Measurements from ENCODE around the gene STAG1. TPM values are rescaled to one million over a fixed set of nuclear protein-coding genes. Genes with fewer than 3 reads are reported as not detected.

Gene STAG1
- total RNA-seq, 3 donors from 2014 or later: 46.8 to 57.1 (median 50.4) TPM

DNA sequence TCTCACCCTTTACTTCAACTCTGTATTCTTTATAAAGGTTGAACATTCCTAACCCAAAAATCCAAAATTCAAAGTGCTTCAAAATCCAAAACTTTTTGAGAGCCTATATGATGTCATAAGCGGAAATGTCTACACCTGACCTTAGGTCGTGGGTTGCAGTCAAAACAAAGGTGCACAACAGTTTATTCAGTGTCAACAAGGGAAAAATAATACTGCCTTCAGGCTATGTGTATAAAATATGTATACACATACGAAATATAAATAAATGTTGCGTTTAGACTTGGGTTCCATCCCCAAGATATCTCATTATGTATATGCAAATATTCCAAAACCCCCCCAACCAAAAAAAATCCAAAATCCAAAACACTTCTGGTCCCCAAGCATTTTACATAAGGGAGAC lies 90.9 kb downstream of the STAG1 start:
- TF ChIP-seq, protein P1, sequence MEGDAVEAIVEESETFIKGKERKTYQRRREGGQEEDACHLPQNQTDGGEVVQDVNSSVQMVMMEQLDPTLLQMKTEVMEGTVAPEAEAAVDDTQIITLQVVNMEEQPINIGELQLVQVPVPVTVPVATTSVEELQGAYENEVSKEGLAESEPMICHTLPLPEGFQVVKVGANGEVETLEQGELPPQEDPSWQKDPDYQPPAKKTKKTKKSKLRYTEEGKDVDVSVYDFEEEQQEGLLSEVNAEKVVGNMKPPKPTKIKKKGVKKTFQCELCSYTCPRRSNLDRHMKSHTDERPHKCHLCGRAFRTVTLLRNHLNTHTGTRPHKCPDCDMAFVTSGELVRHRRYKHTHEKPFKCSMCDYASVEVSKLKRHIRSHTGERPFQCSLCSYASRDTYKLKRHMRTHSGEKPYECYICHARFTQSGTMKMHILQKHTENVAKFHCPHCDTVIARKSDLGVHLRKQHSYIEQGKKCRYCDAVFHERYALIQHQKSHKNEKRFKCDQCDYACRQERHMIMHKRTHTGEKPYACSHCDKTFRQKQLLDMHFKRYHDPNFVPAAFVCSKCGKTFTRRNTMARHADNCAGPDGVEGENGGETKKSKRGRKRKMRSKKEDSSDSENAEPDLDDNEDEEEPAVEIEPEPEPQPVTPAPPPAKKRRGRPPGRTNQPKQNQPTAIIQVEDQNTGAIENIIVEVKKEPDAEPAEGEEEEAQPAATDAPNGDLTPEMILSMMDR (IDR thresholded peaks at IDR 0.05): no peak
- intact Hi-C loops (cut with DNase I, micrococcal nuclease): no loop called here
- no peaks in the 10 kb centered on the region for H3K4me1 ChIP-seq (ENCODE audit: low read depth)
- H3K36me3 ChIP-seq (ENCODE audit: low read depth): no peaks in the 10 kb centered on the region
- no peaks in the 10 kb centered on the region for H3K9me3 ChIP-seq
- ATAC-seq: no peak
- no peak overlapping the region for H3K4me3 ChIP-seq
- no peak for DNase-seq

DNA sequence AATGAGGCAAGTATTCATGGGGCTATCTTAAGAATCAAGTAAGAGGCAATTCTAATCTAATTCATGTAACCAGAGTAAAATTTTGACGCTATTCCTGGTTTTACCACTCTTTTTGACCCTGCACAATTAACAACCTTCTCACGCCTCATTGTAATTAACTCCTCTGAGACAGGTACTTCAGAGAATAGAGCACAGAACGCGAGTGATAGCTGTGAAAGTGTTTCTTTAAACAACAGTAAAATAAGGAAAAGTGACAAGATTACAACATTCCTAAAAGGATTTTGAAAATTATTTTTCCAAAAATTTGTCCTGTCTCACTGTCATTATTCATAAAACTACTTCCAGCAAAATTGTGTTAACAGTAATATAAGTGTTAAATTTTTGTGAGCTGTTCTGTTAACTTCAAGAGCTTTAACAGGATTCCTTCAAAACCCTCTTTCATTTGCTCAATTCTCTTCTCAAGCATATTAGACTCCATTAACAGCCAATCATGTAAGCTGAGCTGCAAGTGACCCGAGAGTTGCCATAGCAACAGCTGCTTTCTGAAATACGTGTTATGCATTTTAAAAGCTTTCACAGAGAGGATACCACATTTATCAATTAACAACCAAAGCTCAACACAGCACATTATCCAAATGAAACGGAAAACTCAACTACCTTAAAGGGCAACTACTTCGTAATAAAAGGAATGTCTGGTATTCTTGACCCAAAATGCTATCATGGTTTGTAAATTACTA lies 93.1 kb downstream of the STAG1 start:
- intact Hi-C loops (cut with DNase I, micrococcal nuclease): no loop called here
- H3K4me1 ChIP-seq (ENCODE audit: low read depth): no peaks in the 10 kb centered on the region
- TF ChIP-seq, protein P1 (IDR thresholded peaks at IDR 0.05): no peak
- DNase-seq: no peak
- no peaks in the 10 kb centered on the region for H3K36me3 ChIP-seq (ENCODE audit: low read depth)
- peaks cover 15% of the 10 kb centered on the region for H3K9me3 ChIP-seq
- H3K4me3 ChIP-seq: no peak overlapping the region
- no peak for ATAC-seq

DNA sequence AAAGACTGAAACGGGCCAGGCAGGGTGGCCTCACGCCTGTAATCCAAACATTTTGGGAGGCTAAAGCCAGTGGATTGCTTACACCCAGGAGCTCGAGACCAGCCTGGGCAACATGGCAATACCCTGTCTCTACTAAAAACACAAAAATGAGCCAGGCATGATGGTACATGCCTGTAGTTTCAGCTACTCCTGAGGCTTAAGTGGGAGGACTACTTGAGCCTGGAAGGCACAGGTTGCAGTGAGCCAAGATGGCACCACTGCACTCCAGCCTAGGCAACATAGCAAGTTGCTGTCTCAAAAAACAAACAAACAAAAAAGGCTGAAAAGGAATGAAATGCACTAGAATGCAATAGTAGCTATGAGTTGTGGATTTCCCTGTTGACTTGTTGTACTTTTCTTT lies 94.7 kb downstream of the STAG1 start:
- Histone ChIP-seq H3K9me3 (peaks cover 27% of the 10 kb centered on the region), H3K4me1 (ENCODE audit: low read depth) (no peaks in the 10 kb centered on the region), H3K4me3 (no peak overlapping the region), H3K36me3 (ENCODE audit: low read depth) (no peaks in the 10 kb centered on the region)
- TF ChIP-seq, protein P1 (IDR thresholded peaks at IDR 0.05): no peak
- intact Hi-C loops (cut with DNase I, micrococcal nuclease): no loop called here
- ATAC-seq (no peak), DNase-seq (no peak)

DNA sequence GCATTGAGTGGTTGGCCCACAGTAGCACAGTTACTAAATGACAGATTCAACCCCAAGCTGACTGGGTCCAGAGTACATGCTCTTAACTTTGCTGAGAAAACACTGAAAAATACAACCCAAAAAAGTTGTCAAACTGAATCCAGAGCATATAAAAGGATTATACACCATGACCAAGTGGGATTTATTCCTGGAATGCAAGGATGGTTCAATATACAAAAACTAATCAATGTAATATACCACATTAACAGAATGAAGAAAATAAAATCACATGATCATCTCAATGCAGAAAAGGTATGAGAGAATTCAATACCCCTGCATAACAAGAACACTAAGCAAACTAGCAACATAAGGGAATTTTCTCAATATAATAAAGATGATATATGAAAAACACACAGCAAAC lies 98.5 kb downstream of the STAG1 start:
- DNase-seq: no peak
- no peaks in the 10 kb centered on the region for H3K36me3 ChIP-seq (ENCODE audit: low read depth)

DNA sequence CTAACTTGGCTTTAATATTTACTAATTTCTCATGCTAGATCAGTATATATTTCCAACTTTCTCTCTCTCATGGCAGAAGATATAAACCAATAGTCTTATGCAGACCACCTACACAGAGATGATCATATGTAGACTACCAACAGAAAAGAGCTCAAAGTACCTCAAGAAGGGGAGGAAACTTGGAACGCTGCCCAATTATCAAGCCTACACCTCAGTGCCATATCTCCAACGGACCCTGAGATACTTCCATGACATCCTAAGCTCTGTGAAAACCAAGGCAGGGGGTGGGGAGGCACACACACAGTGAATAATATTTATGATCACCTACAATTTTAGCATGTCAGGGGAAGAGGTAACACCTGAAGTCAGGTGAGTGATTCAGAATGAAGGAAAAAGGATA lies 100.6 kb downstream of the STAG1 start:
- TF ChIP-seq, protein P1 (IDR thresholded peaks at IDR 0.05): no peak
- H3K9me3 ChIP-seq: peaks cover 27% of the 10 kb centered on the region
- intact Hi-C loops (cut with DNase I, micrococcal nuclease): no loop called here
- DNase-seq (no peak), ATAC-seq (no peak)
- H3K36me3 ChIP-seq (ENCODE audit: low read depth): no peaks in the 10 kb centered on the region
- no peaks in the 10 kb centered on the region for H3K4me1 ChIP-seq (ENCODE audit: low read depth)
- no peak overlapping the region for H3K4me3 ChIP-seq

More for the DNA sequence above, 98.5 kb downstream of the STAG1 start:
- ATAC-seq: no peak
- intact Hi-C loops (cut with DNase I, micrococcal nuclease): no loop called here
- peaks cover 27% of the 10 kb centered on the region for H3K9me3 ChIP-seq
- TF ChIP-seq, protein P1 (IDR thresholded peaks at IDR 0.05): no peak
- H3K4me3 ChIP-seq: no peak overlapping the region
- H3K4me1 ChIP-seq (ENCODE audit: low read depth): no peaks in the 10 kb centered on the region
